OCI-LY3 (cell line): ENCODE results near the gene HIKESHI.

Experiments
- EZH2phosphoT487 ChIP-seq: fragments of 200-600 bp; shearing (Covaris generic); IDR thresholded peaks from 2 replicates; pipeline ENCODE4 v1.6.1; 2018; ENCODE audit warnings: antibody characterized with exemption, mixed run types, low read depth
- TF ChIP-seq, protein P1 (sequence below): fragments of 200-600, 300-600 bp; sonication (generic); IDR thresholded peaks from 2 replicates; pipeline ENCODE4 v1.5.1; 2014; ENCODE audit warnings: antibody characterized with exemption, low read length, low read depth

- TF ChIP-seq, protein P1, sequence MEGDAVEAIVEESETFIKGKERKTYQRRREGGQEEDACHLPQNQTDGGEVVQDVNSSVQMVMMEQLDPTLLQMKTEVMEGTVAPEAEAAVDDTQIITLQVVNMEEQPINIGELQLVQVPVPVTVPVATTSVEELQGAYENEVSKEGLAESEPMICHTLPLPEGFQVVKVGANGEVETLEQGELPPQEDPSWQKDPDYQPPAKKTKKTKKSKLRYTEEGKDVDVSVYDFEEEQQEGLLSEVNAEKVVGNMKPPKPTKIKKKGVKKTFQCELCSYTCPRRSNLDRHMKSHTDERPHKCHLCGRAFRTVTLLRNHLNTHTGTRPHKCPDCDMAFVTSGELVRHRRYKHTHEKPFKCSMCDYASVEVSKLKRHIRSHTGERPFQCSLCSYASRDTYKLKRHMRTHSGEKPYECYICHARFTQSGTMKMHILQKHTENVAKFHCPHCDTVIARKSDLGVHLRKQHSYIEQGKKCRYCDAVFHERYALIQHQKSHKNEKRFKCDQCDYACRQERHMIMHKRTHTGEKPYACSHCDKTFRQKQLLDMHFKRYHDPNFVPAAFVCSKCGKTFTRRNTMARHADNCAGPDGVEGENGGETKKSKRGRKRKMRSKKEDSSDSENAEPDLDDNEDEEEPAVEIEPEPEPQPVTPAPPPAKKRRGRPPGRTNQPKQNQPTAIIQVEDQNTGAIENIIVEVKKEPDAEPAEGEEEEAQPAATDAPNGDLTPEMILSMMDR = no peak
- no peak for TF ChIP-seq EZH2phosphoT487
Observed at GRCh38 chr11:86374069-86374468, 72.0 kb downstream of the HIKESHI start.
